SW 1271 (cell line): ENCODE data around the gene PLIN1.

ENCODE experiments used
- DNase-seq, 2 experiments: peaks; one replicate each; lab custom pipeline; 2025; lab: John Stamatoyannopoulos, UW

PLIN1 gene

GRCh38 chr15:89627256-89627970, 51.8 kb downstream of the PLIN1 start:
- no peak for DNase-seq

DNA sequence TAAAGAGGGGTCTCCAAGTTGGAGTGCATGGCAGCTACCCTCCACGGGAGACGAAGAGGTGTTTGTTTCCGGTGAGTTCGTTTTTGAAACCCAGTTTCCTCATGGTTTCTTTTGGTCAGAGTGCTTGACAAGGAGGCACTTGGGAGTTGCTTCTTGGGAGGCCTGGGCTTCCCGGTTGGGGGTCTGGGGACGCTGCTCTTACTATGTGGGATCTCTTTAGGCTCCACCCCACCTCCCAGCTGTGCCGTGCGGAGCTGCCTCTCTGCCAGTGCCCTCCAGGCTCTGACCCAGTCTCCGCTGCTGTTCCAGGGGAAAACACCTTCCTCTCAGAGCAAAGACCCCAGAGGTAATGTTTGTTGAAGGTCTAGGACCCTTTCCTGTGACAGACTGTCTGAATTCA, 53.5 kb downstream of the PLIN1 start:
- no peak for DNase-seq

GRCh38 chr15:89623165-89623564, 56.0 kb downstream of the PLIN1 start:
- no peak for DNase-seq

DNA sequence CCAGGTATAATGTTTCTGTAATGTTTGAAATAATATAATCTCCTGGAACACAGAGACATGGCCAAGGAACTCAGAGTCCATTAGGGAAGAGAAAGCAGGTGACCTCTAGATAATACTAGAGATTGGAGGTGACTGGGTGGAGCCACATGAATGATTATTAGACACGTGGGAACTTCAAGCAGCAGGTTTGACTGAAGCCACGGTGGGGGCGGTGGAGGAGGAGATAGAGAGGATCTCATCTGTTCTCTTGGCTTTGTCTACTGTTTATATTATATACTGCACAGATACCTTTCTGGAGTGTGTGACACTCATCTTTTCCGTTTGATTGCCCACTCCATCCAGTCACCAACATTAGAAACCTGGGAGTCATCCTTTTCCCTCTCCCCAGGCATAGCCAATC, 57.6 kb downstream of the PLIN1 start:
- DNase-seq, result no peak

DNA sequence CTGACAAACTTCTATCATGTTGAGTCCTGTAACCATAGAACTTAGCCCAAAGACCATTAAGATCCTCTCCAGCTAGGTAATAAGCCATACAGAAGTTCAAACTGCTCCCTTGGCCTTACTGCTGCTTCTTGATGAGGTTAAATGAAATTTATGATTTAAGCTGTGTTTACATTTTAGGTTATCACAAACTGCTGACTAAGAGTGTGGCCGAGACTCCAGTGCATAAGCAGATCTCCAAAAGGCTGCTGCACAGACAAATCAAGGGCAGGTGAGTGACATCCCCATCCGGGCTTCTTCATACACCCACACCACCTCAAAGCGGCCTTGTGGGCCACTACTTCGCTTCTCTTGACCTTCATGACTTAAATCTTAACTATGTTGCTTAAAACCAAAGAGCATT, 62.9 kb downstream of the PLIN1 start:
- no peak for DNase-seq

DNA sequence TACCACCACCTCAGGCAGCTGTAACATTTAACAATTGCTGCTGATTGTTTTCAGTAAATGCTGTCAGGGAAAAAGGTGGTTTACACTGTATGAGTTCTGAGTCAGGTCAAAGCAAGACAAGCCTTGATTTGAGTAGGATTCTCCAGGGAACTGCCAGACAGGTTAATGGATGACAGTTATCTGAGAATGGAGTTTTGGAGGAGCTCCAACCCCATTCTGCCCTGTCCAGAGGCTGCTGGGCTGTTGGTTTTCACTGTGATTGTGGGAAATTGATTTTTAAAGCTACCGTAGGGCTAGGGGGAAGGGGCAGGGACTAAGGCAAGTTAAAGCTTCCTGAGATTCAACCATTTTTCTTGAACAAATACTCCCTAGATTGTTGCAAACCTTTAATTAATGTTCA, 64.0 kb downstream of the PLIN1 start:
- no peak for DNase-seq
